Suppressor macrophage (primary cell): ENCODE data around the gene AOC3.
"Not testable (repeated sequence)": the region's sequence is repeated elsewhere in the genome, so short reads cannot be mapped to it uniquely, and the experiment has no call there.

Source experiments
- DNase-seq, 4 experiments: peaks; one replicate each; pipeline ENCODE4 v3.0.0-alpha.2; 2020 to 2022

Gene AOC3

GRCh38 chr17:42866631-42867575 lies 15.9 kb downstream of the AOC3 start:
- DNase-seq: no peak

GRCh38 chr17:42867694-42868261 lies 16.8 kb downstream of the AOC3 start:
- not testable (repeated sequence) for DNase-seq

- no peak for DNase-seq
These were observed 17.3 kb downstream of the AOC3 start for GRCh38 chr17:42868338-42868737.

- DNase-seq: no peak
These were observed 20.6 kb downstream of the AOC3 start for GRCh38 chr17:42871647-42872046.

- no peak for DNase-seq
These were observed 21.4 kb downstream of the AOC3 start for GRCh38 chr17:42872251-42872965.

- DNase-seq: no peak
These were observed 22.3 kb downstream of the AOC3 start for GRCh38 chr17:42873315-42873714.

GRCh38 chr17:42873932-42874695 lies 23.1 kb downstream of the AOC3 start:
- DNase-seq: not testable (repeated sequence)

- DNase-seq: no peak
These were observed 26.0 kb downstream of the AOC3 start for GRCh38 chr17:42877037-42877436.

- no peak for DNase-seq
These were observed 27.3 kb downstream of the AOC3 start for GRCh38 chr17:42878123-42878880.

- no peak for DNase-seq
These were observed 28.1 kb downstream of the AOC3 start for GRCh38 chr17:42878924-42879595.

GRCh38 chr17:42879596-42879985 lies 28.6 kb downstream of the AOC3 start:
- no peak for DNase-seq

- DNase-seq: no peak
These were observed 29.8 kb downstream of the AOC3 start for GRCh38 chr17:42880776-42881310.

GRCh38 chr17:42881706-42882105 lies 30.7 kb downstream of the AOC3 start:
- DNase-seq: not testable (repeated sequence)

- DNase-seq: no peak
These were observed 31.2 kb downstream of the AOC3 start for GRCh38 chr17:42882166-42882565.

GRCh38 chr17:42883802-42884558 lies 33.0 kb downstream of the AOC3 start:
- no peak for DNase-seq

- DNase-seq: not testable (repeated sequence)
These were observed 34.8 kb downstream of the AOC3 start for GRCh38 chr17:42885806-42886205.

GRCh38 chr17:42886283-42887176 lies 35.5 kb downstream of the AOC3 start:
- peak; percentile 39 to 71 (median 66) for DNase-seq

GRCh38 chr17:42889809-42890208 lies 38.8 kb downstream of the AOC3 start:
- DNase-seq: no peak

GRCh38 chr17:42891539-42892152 lies 40.6 kb downstream of the AOC3 start:
- no peak for DNase-seq
